GM12878 (cell line): ENCODE data around the gene PGAP3. TPM values are rescaled to one million over a fixed set of nuclear protein-coding genes. Genes with fewer than 3 reads are reported as not detected.

ENCODE experiments used
- ATAC-seq: fragments of 200-7000 bp; cut with Tn5 transposase; 3 replicates; pipeline ENCODE4 v1.9.1; 2020; ENCODE audit warnings: mild to moderate bottlenecking, moderate library complexity
- BruUV-seq: library from RNA; stranded (reverse); fragments of 400-500 nt; replicated peaks from 2 replicates; lab custom pipeline; 2021; lab: Mats Ljungman, UMichigan
- CTCF ChIA-PET: fragments of 300-600 bp; sonication (Branson Sonifier 250); formaldehyde crosslinking; extraction: SDS; loops from one replicate; lab custom pipeline; 2021; ENCODE audit warnings: inconsistent platforms; lab: Yijun Ruan, JAX
- POLR2A ChIA-PET: fragments of 350-600 bp; formaldehyde crosslinking; extraction: SDS; loops from one replicate; lab custom pipeline; 2021; ENCODE audit warnings: inconsistent platforms; lab: Charles Lee
- RAD21 ChIA-PET: fragments of 300-600 bp; sonication (Branson Sonifier 250); formaldehyde crosslinking; loops from one replicate; lab custom pipeline; 2023; ENCODE audit warnings: antibody characterized with exemption; ENCODE audit not compliant: unreplicated experiment; lab: Charles Lee
- SMC1A ChIA-PET: fragments of 300-600 bp; sonication (Branson Sonifier 250); formaldehyde crosslinking; loops from one replicate; lab custom pipeline; 2023; ENCODE audit not compliant: unreplicated experiment, uncharacterized antibody; lab: Charles Lee
- DNase-seq: peaks from one replicate; pipeline ENCODE4 v3.0.0-alpha.2; 2011; ENCODE audit warnings: low read depth, low spot score
- FAIRE-seq: peaks from 3 replicates; lab custom pipeline; 2011; peaks lifted over from hg19 to GRCh38; lab: Jason Lieb, UNC
- H2AFZ ChIP-seq: 2 replicates; pipeline ENCODE4 v1.6.0; 2011; ENCODE audit warnings: low read depth, low read length, control low read depth; ENCODE audit not compliant: control insufficient read depth
- H3K27ac ChIP-seq: 2 replicates; pipeline ENCODE4 v1.5.1; 2011; ENCODE audit warnings: control low read depth; ENCODE audit not compliant: control insufficient read depth, insufficient read depth
- H3K27me3 ChIP-seq, 2 experiments: replicated peaks in 1 of 2; 2 replicates each; pipeline versions ENCODE4 v1.6.0 to v1.6.1; 2011; ENCODE audit warnings: low read length in 1 of 2; ENCODE audit not compliant: control insufficient read depth in 2 of 2, insufficient read depth in 2 of 2
- H3K36me3 ChIP-seq, 2 experiments: 2 replicates each; pipeline ENCODE4 v1.5.1; 2011; ENCODE audit warnings: low read length in 1 of 2; ENCODE audit not compliant: control insufficient read depth in 2 of 2, insufficient read depth in 2 of 2
- H3K4me1 ChIP-seq: 2 replicates; pipeline ENCODE4 v1.6.1; 2011; ENCODE audit warnings: mild to moderate bottlenecking, low read length, moderate library complexity, mixed read lengths; ENCODE audit not compliant: control insufficient read depth, insufficient read depth
- H3K4me2 ChIP-seq: 2 replicates; pipeline ENCODE4 v1.6.0; 2011; ENCODE audit warnings: control low read depth; ENCODE audit not compliant: control insufficient read depth, insufficient read depth
- H3K4me3 ChIP-seq: fragments of 200-600 bp; sonication (generic); 2 replicates; pipeline ENCODE4 v1.5.1; 2016
- H3K79me2 ChIP-seq: 2 replicates; pipeline ENCODE4 v1.6.0; 2011; ENCODE audit warnings: low read length; ENCODE audit not compliant: control insufficient read depth, insufficient read depth
- H3K9ac ChIP-seq: 2 replicates; pipeline ENCODE4 v1.8.0; 2011; ENCODE audit warnings: low read length, control low read depth, mixed read lengths; ENCODE audit not compliant: control insufficient read depth, insufficient read depth
- H3K9me3 ChIP-seq: replicated peaks from 3 replicates; pipeline ENCODE4 v1.5.1; 2011; ENCODE audit warnings: mild to moderate bottlenecking, low read length; ENCODE audit not compliant: control insufficient read depth, insufficient read depth
- H4K20me1 ChIP-seq: 2 replicates; pipeline ENCODE4 v1.6.0; 2011; ENCODE audit not compliant: control insufficient read depth, insufficient read depth
- CHD4 ChIP-seq: fragments of 200-600 bp; sonication (generic); IDR thresholded peaks from 2 replicates; pipeline ENCODE4 v1.6.1; 2016; ENCODE audit warnings: mild to moderate bottlenecking
- CREM ChIP-seq: IDR thresholded peaks from 2 replicates; pipeline ENCODE4 v1.6.1; 2014; ENCODE audit warnings: antibody characterized with exemption, low read depth
- IRF5 ChIP-seq: fragments of 450-650 bp; IDR thresholded peaks from 2 replicates; pipeline ENCODE4 v1.6.1; 2017; ENCODE audit warnings: borderline replicate concordance
- MEF2B ChIP-seq: fragments of 450-650 bp; IDR thresholded peaks from 2 replicates; pipeline ENCODE4 v1.6.1; 2018; ENCODE audit warnings: mild to moderate bottlenecking, moderate library complexity; ENCODE audit not compliant: partially characterized antibody, poor library complexity, severe bottlenecking
- RB1 ChIP-seq: fragments of 450-650 bp; formaldehyde crosslinking; IDR thresholded peaks from 2 replicates; pipeline ENCODE4 v1.6.1; 2017; ENCODE audit warnings: mild to moderate bottlenecking, borderline replicate concordance
- RFX5 ChIP-seq: IDR thresholded peaks from 2 replicates; pipeline ENCODE4 v1.6.1; 2011; ENCODE audit warnings: low read depth, low read length, improper control_type of control experiment
- TCF7 ChIP-seq: IDR thresholded peaks from 2 replicates; pipeline ENCODE4 v1.6.1; 2014; ENCODE audit warnings: antibody characterized with exemption, borderline replicate concordance
- ZNF217 ChIP-seq: fragments of 450-650 bp; IDR thresholded peaks from 2 replicates; pipeline ENCODE4 v1.6.1; 2017; ENCODE audit warnings: antibody characterized with exemption, mild to moderate bottlenecking
- ZSCAN29 ChIP-seq: fragments of 450-650 bp; IDR thresholded peaks from 2 replicates; pipeline ENCODE4 v1.6.1; 2017; ENCODE audit warnings: mild to moderate bottlenecking, moderate library complexity
- WGBS: methylation state at CpG from one replicate; pipeline ENCODE4 v1.1.6; 2016; ENCODE audit warnings: low lambda C conversion rate; ENCODE audit not compliant: insufficient replicate concordance, insufficient coverage; ENCODE audit errors: missing lambda C conversion rate; 5-methylcytosine and 5-hydroxymethylcytosine counted together
- in situ Hi-C: fragments of 300-500 bp; cut with MboI; formaldehyde crosslinking; loops from 9 replicates; pipeline ENCODE4 v1.14.3; 2018; ENCODE audit warnings: mixed read lengths
- intact Hi-C: fragments of 100-400 bp; cut with micrococcal nuclease; formaldehyde crosslinking; loops from one replicate; pipeline ENCODE4 v1.14.2; 2022; ENCODE audit not compliant: unreplicated experiment
- polyA plus RNA-seq, 11 experiments: library from polyadenylated mRNA; depleted of rRNA in 4 of 11; unstranded in 6 of 11; stranded (reverse) in 5 of 11; fragments of >200 nt; fragmentation: Nextera tagmentation in 4 of 11; fragmentation: Illumina TruSeq in 1 of 11; extraction: Ambion mirVana in 4 of 11; extraction: Trizol in 1 of 11; gene quantifications; 1 replicate in 1 of 11; 2 replicates in 10 of 11; pipeline versions ENCODE4 v1.2.1 to v1.2.3, GENCODE V29; 2011 to 2016; ENCODE audit warnings: inconsistent platforms in 2 of 11, missing spikeins in 2 of 11, low read depth in 1 of 11
- total RNA-seq, 4 experiments: library from RNA; depleted of rRNA in 3 of 4; stranded (reverse); fragments of >200 nt in 3 of 4; fragmentation: Illumina TruSeq in 1 of 4; extraction: Trizol in 1 of 4; gene quantifications; 2 replicates each; pipeline versions ENCODE4 v1.2.1 to v1.2.3, GENCODE V29; 2013 to 2021
- TF ChIP-seq, protein P1 (sequence below): fragments of 450-650 bp; IDR thresholded peaks from 2 replicates; pipeline ENCODE4 v1.6.1; 2014; ENCODE audit warnings: mild to moderate bottlenecking
- TF ChIP-seq, protein P2 (sequence below): fragments of 450-650 bp; IDR thresholded peaks from 2 replicates; pipeline ENCODE4 v1.6.1; 2016; ENCODE audit warnings: mild to moderate bottlenecking

PGAP3 gene
- total and polyA plus RNA-seq, 10 of the 15 experiments (the other 5 are each of a cell fraction or from before 2014, with no cell fraction given) = 0.21 to 10.0 (median 5.3) TPM

DNA sequence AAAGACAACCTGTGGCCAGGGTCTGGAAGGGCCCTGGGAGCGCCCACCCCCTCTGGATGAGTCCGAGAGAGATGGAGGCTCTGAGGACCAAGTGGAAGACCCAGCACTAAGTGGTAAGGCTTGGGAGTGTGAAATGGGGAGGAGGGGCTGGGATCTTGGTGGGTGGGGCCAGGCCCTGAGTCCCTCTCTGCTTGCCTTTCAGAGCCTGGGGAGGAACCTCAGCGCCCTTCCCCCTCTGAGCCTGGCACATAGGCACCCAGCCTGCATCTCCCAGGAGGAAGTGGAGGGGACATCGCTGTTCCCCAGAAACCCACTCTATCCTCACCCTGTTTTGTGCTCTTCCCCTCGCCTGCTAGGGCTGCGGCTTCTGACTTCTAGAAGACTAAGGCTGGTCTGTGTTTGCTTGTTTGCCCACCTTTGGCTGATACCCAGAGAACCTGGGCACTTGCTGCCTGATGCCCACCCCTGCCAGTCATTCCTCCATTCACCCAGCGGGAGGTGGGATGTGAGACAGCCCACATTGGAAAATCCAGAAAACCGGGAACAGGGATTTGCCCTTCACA lies 52.2 kb downstream of the PGAP3 start:
- TF ChIP-seq RB1 (no peak), CHD4 (no peak), MEF2B (no peak), TCF7 (no peak), RFX5 (no peak), CREM (no peak), ZNF217 (no peak), IRF5 (no peak), ZSCAN29 (no peak)
- TF ChIP-seq, protein P1, sequence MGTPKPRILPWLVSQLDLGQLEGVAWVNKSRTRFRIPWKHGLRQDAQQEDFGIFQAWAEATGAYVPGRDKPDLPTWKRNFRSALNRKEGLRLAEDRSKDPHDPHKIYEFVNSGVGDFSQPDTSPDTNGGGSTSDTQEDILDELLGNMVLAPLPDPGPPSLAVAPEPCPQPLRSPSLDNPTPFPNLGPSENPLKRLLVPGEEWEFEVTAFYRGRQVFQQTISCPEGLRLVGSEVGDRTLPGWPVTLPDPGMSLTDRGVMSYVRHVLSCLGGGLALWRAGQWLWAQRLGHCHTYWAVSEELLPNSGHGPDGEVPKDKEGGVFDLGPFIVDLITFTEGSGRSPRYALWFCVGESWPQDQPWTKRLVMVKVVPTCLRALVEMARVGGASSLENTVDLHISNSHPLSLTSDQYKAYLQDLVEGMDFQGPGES = no peak
- TF ChIP-seq, protein P2, sequence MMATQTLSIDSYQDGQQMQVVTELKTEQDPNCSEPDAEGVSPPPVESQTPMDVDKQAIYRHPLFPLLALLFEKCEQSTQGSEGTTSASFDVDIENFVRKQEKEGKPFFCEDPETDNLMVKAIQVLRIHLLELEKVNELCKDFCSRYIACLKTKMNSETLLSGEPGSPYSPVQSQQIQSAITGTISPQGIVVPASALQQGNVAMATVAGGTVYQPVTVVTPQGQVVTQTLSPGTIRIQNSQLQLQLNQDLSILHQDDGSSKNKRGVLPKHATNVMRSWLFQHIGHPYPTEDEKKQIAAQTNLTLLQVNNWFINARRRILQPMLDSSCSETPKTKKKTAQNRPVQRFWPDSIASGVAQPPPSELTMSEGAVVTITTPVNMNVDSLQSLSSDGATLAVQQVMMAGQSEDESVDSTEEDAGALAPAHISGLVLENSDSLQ = no peak
- in situ Hi-C loops = no loop called here
- intact Hi-C loops = loop anchor here (5.0 kb wide), 1 partner anchor 117 kb away; no protein-coding TSS in a partner anchor
- DNase-seq (no peak), FAIRE-seq (no peak), ATAC-seq (no peak)
- H3K27ac ChIP-seq = no peak overlapping the region
- H3K36me3 ChIP-seq = no peaks in the 10 kb centered on the region
- 52% methylated on average over 7 of the region's 8 CpGs for WGBS
- H3K4me2 ChIP-seq = no peak overlapping the region
- no peaks in the 10 kb centered on the region for H3K27me3 ChIP-seq
- peaks cover 29% of the 10 kb centered on the region for H3K79me2 ChIP-seq
- ChIA-PET CTCF (interaction anchor here (0.9 to 15.5 kb wide), 11 partner anchors 9 to 340 kb away, joined by 3 to 225 read pairs (median 4); partner anchors contain the start of genes IKZF3 and MIEN1), RAD21 (no interaction called here), SMC1A (interaction anchor here (1.1 to 2.9 kb wide), 3 partner anchors 12 to 39 kb away, joined by 3 to 10 read pairs (median 10); no protein-coding TSS in a partner anchor), POLR2A (no interaction called here)
- peaks cover 3% of the 10 kb centered on the region; the same call in 1 of the 2 replicates for H4K20me1 ChIP-seq
- no TSS peak for BruUV-seq
- no peak overlapping the region for H2AFZ ChIP-seq
- H3K9ac ChIP-seq = no peak overlapping the region; the same call in 1 of the 2 replicates
- peaks cover 20% of the 10 kb centered on the region for H3K4me1 ChIP-seq
- H3K9me3 ChIP-seq = no peaks in the 10 kb centered on the region
- H3K4me3 ChIP-seq = no peak overlapping the region
